ENCODE measurements around the gene ZNF543. TPM values are rescaled to one million over a fixed set of nuclear protein-coding genes. Genes with fewer than 3 reads are reported as not detected.
A peak's percentile ranks its signal among the peaks of the same experiment; 100 is the strongest.

Gene ZNF543
- total and polyA plus RNA-seq, 2 of the 13 experiments (the other 11 are each of a cell fraction or from before 2014, with no cell fraction given): 2.1 to 8.9 TPM

GRCh38 chr19:57280165-57280961 is 39.9 kb upstream of the ZNF543 start, which contains the start of gene ZNF460 (continued):
- no peak for TF ChIP-seq ZNF513 (CRISPR knock-in tag; conservative IDR thresholded peaks at IDR 0.05)
- TF ChIP-seq ZNF362 (CRISPR knock-in tag; IDR thresholded peaks at IDR 0.05; ENCODE audit: borderline replicate concordance): no peak
- peak; percentile 49 for TF ChIP-seq YY1 (IDR thresholded peaks at IDR 0.05; ENCODE audit: insufficient read depth, insufficient replicate concordance, low read depth, low read length)
- TF ChIP-seq MXD3 (CRISPR knock-in tag; IDR thresholded peaks at IDR 0.05): 0 out of 2 replicates have a peak, but pooled peaks have one; percentile 58
- peak; percentile 54 for TF ChIP-seq DR1 (CRISPR knock-in tag; IDR thresholded peaks at IDR 0.05)
- no peak for TF ChIP-seq ZNF512 (CRISPR knock-in tag; IDR thresholded peaks at IDR 0.05)
- no peak for TF ChIP-seq RFX1 (IDR thresholded peaks at IDR 0.05)
- TF ChIP-seq NFYB (CRISPR knock-in tag; IDR thresholded peaks at IDR 0.05): peak; percentile 86
- TF ChIP-seq HNRNPH1 (optimal IDR thresholded peaks at IDR 0.05; ENCODE audit: low read depth, low read length): no peak
- TF ChIP-seq ZNF816 (CRISPR knock-in tag; IDR thresholded peaks at IDR 0.05; ENCODE audit: borderline replicate concordance): no peak; the same call in 1 of the 2 replicates
- TF ChIP-seq CREM (IDR thresholded peaks at IDR 0.05): peak; percentile 97
- TF ChIP-seq CREM (CRISPR knock-in tag; IDR thresholded peaks at IDR 0.05): peak; percentile 80; the same call in 1 of the 2 replicates
- no peak for TF ChIP-seq ZNF773 (CRISPR knock-in tag; IDR thresholded peaks at IDR 0.05; ENCODE audit: borderline replicate concordance)
- TF ChIP-seq HMG20A (CRISPR knock-in tag; IDR thresholded peaks at IDR 0.05; ENCODE audit: borderline replicate concordance): no peak
- TF ChIP-seq AKAP8 (CRISPR knock-in tag; IDR thresholded peaks at IDR 0.05): no peak
- TF ChIP-seq BRCA1 (CRISPR knock-in tag; IDR thresholded peaks at IDR 0.05): no peak; the same call in 1 of the 2 replicates
- no peak for TF ChIP-seq ZNF451 (CRISPR knock-in tag; IDR thresholded peaks at IDR 0.05)
- TF ChIP-seq ZNF350 (CRISPR knock-in tag; IDR thresholded peaks at IDR 0.05; ENCODE audit: borderline replicate concordance, low read depth): peak; percentile 87; the same call in 1 of the 2 replicates
- no peak for TF ChIP-seq ZNF570 (CRISPR knock-in tag; IDR thresholded peaks at IDR 0.05; ENCODE audit: borderline replicate concordance)
- TF ChIP-seq ZSCAN20 (CRISPR knock-in tag; IDR thresholded peaks at IDR 0.05; ENCODE audit: borderline replicate concordance): no peak
- no peak for TF ChIP-seq ZC3H13 (CRISPR knock-in tag; IDR thresholded peaks at IDR 0.05)
- no peak; the same call in 1 of the 2 replicates for TF ChIP-seq CSRNP1 (CRISPR knock-in tag; IDR thresholded peaks at IDR 0.05)
